Pancreas (tissue), 10 donors: ENCODE results near the gene SLC39A1. TPM values are rescaled to one million over a fixed set of nuclear protein-coding genes. Genes with fewer than 3 reads are reported as not detected.

Experiments used
- ATAC-seq, 4 donors: fragments of 200-7000 bp; cut with Tn5 transposase; one replicate each; pipeline versions ENCODE4 v1.8.0 to v1.9.1; 2020; ENCODE audit warnings: mild to moderate bottlenecking in 4 of 4, moderate library complexity in 4 of 4
- DNase-seq, 6 donors: peaks; one replicate each; pipeline ENCODE4 v3.0.0-alpha.2; 2020
- FAIRE-seq: peaks from 2 replicates; lab custom pipeline; 2012; peaks lifted over from hg19 to GRCh38; lab: Jason Lieb, UNC
- H3K27ac ChIP-seq, 4 donors: fragments of 200-600 bp; sonication (generic); 1 replicate in 3 of 4; 2 replicates in 1 of 4; pipeline versions ENCODE4 v1.5.0 to v1.8.0; 2020
- H3K27me3 ChIP-seq, 4 donors: fragments of 200-600 bp; one replicate each; pipeline ENCODE4 v1.8.0; 2021
- H3K36me3 ChIP-seq, 3 donors: fragments of 200-600 bp; sonication (generic) in 1 of 3; one replicate each; pipeline versions ENCODE4 v1.5.0 to v1.8.0; 2020 to 2021
- H3K4me1 ChIP-seq, 3 donors: fragments of 200-600 bp; one replicate each; pipeline ENCODE4 v1.8.0; 2021
- H3K4me3 ChIP-seq, 4 donors: fragments of 200-600 bp; sonication (generic) in 2 of 4; one replicate each; pipeline versions ENCODE4 v1.5.0 to v1.8.0; 2020 to 2021
- H3K9me3 ChIP-seq, 4 donors: fragments of 200-600 bp; one replicate each; pipeline ENCODE4 v1.8.0; 2021
- CTCF ChIP-seq, 4 donors: fragments of 200-600 bp; sonication (generic) in 3 of 4; IDR thresholded peaks; one replicate each; pipeline versions ENCODE4 v1.5.0 to v1.8.0; 2021; ENCODE audit warnings: antibody characterized with exemption in 4 of 4
- WGBS, 2 donors: extraction: QIAGEN DNeasy Blood & Tissue Kit; methylation state at CpG; one replicate each; pipeline ENCODE4 v1.1.7; 2013; 5-methylcytosine and 5-hydroxymethylcytosine counted together
- intact Hi-C, 3 donors: fragments of 100-400 bp; cut with DNase I; formaldehyde crosslinking; loops; one replicate each; pipeline versions ENCODE4 v1.11.1 to v1.14.2; 2022
- polyA plus RNA-seq, 2 donors: library from polyadenylated mRNA; stranded (reverse); fragments of 200-250 nt; gene quantifications; one replicate each; pipeline ENCODE4 v1.2.3, GENCODE V29; 2013
- total RNA-seq, 6 donors: library from RNA; stranded (reverse); fragmentation: NEBNext Ultra II Directional in 4 of 6; extraction: Animal tissue kit (Norgen Biotek cat#: 25700) in 4 of 6; gene quantifications; one replicate each; pipeline versions ENCODE4 v1.2.1 to v1.2.4, GENCODE V29; 2021 to 2023
- donor health status: healthy with polysubstance abuse.
- donor health status: DM: no; HTN: no; CAD: no; lungs with moderate emphysema.
- donor health status: DM: no; HTN: no; CAD: no.
- donor health status: control.
- donor health status: control.
- donor health status: Bipolar disorder and iron deficiency.
- donor health status: DM: yes; HTN: yes; CAD: no.
- donor health status: DM: no; HTN: no; CAD: no.
- donor health status: DM: no; HTN: no; CAD: no.
- donor health status: DM: yes; HTN: yes; CAD: no.

Gene SLC39A1
- total and polyA plus RNA-seq, 8 donors = 20.0 to 46.1 (median 27.0) TPM

- intact Hi-C loops = no loop called here
- DNase-seq (peak in 1 of 6 donors; percentile 52), FAIRE-seq (no peak), ATAC-seq (no peak)
- WGBS, 2 donors = 87 to 91% methylated on average over 2 of the region's 2 CpGs
- TF ChIP-seq CTCF (IDR thresholded peaks at IDR 0.05) = no peak
- Histone ChIP-seq H3K4me3 (no peak overlapping the region), H3K36me3 (peaks cover 0 to 39% (median 6%) of the 10 kb centered on the region in 3 donors), H3K27ac (no peak overlapping the region), H3K27me3 (no peaks in the 10 kb centered on the region), H3K4me1 (peaks cover 0 to 7% (median 0%) of the 10 kb centered on the region in 3 donors), H3K9me3 (no peaks in the 10 kb centered on the region)
These were observed 11.5 kb downstream of the SLC39A1 start for GRCh38 chr1:153951801-153952200.

- ATAC-seq (no peak), DNase-seq (peak in 1 of 6 donors; percentile 34), FAIRE-seq (no peak)
- H3K27ac ChIP-seq = no peak overlapping the region
- 90 to 92% methylated on average over 11 of the region's 11 CpGs for WGBS, 2 donors
- H3K27me3 ChIP-seq = no peaks in the 10 kb centered on the region
- TF ChIP-seq CTCF (IDR thresholded peaks at IDR 0.05) = no peak
- H3K4me3 ChIP-seq = no peak overlapping the region
- H3K36me3 ChIP-seq = peaks cover 0 to 39% (median 6%) of the 10 kb centered on the region in 3 donors
- intact Hi-C loops = no loop called here
- H3K9me3 ChIP-seq = no peaks in the 10 kb centered on the region
- H3K4me1 ChIP-seq = peaks cover 0 to 3% (median 0%) of the 10 kb centered on the region in 3 donors
These were observed 12.2 kb downstream of the SLC39A1 start for GRCh38 chr1:153951183-153951582.

GRCh38 chr1:153946622-153947241 is 16.6 kb downstream of the SLC39A1 start, which contains the start of gene DENND4B:
DENND4B (minus strand) TSS chr1:153946718; CDS start chr1:153944374, 2,344 bp downstream.
- WGBS, 2 donors = 9 to 11% methylated on average over 23 to 28 of the region's 28 CpGs
- intact Hi-C loops = loop anchor here in 1 of 3 donors (10.0 kb wide), 2 partner anchors 122 to 152 kb away; no protein-coding TSS in a partner anchor
- H3K27me3 ChIP-seq = no peaks in the 10 kb centered on the region
- H3K9me3 ChIP-seq = no peaks in the 10 kb centered on the region
- peak; percentile 89 to 96 (median 96) for TF ChIP-seq CTCF (IDR thresholded peaks at IDR 0.05)
- H3K4me3 ChIP-seq = peak within 1 kb of the TSS; percentile 85 to 97 (median 94)
- H3K4me1 ChIP-seq = no peaks in the 10 kb centered on the region
- FAIRE-seq (no peak), ATAC-seq (peak; percentile 90 to 93 (median 91)), DNase-seq (peak; percentile 78 to 93 (median 85))
- H3K36me3 ChIP-seq = peaks cover 0 to 29% (median 0%) of the 10 kb centered on the region in 3 donors
- H3K27ac ChIP-seq = peak within 1 kb of the TSS; percentile 76 to 93 (median 89)

GRCh38 chr1:153945795-153946621 is 17.3 kb downstream of the SLC39A1 start:
- WGBS, 2 donors = 0 to 1% methylated on average over 43 to 95 of the region's 95 CpGs
- Histone ChIP-seq H3K36me3 (peaks cover 0 to 22% (median 0%) of the 10 kb centered on the region in 3 donors), H3K4me1 (no peaks in the 10 kb centered on the region), H3K27ac (peak overlapping the region; percentile 76 to 93 (median 89)), H3K4me3 (peak overlapping the region; percentile 85 to 97 (median 94)), H3K9me3 (no peaks in the 10 kb centered on the region), H3K27me3 (no peaks in the 10 kb centered on the region)
- intact Hi-C loops = loop anchor here in 1 of 3 donors (10.0 kb wide), 2 partner anchors 121 to 151 kb away; no protein-coding TSS in a partner anchor
- peak; percentile 65 to 89 (median 82) for DNase-seq
- TF ChIP-seq CTCF (IDR thresholded peaks at IDR 0.05) = no peak
- ATAC-seq = peak; percentile 70 to 89 (median 79)
- FAIRE-seq = no peak
